ENCODE measurements around the gene POFUT1.

The POFUT1 gene

GRCh38 chr20:32278199-32278643, 70.5 kb downstream of the POFUT1 start:
- DNase-seq (ENCODE audit: low read depth) = no peak
- peak overlapping the region; percentile 91 for H3K4me3 ChIP-seq (ENCODE audit: low read length)
- TF ChIP-seq CTCF (conservative IDR thresholded peaks at IDR 0.05; ENCODE audit: low read depth, low read length) = no peak

GRCh38 chr20:32281711-32282110, 74.0 kb downstream of the POFUT1 start:
- no peak for DNase-seq (ENCODE audit: low read depth)
- no peak for TF ChIP-seq CTCF (conservative IDR thresholded peaks at IDR 0.05; ENCODE audit: low read depth, low read length)
- H3K4me3 ChIP-seq (ENCODE audit: low read length) = no peak overlapping the region

- H3K4me3 ChIP-seq (ENCODE audit: low read length) = no peak overlapping the region
- no peak for DNase-seq (ENCODE audit: low read depth)
- TF ChIP-seq CTCF (conservative IDR thresholded peaks at IDR 0.05; ENCODE audit: low read depth, low read length) = no peak
Observed at GRCh38 chr20:32282461-32282860, 74.8 kb downstream of the POFUT1 start.

GRCh38 chr20:32285082-32285620, 77.5 kb downstream of the POFUT1 start:
- DNase-seq (ENCODE audit: low read depth) = no peak
- no peak overlapping the region for H3K4me3 ChIP-seq (ENCODE audit: low read length)
- no peak for TF ChIP-seq CTCF (conservative IDR thresholded peaks at IDR 0.05; ENCODE audit: low read depth, low read length)

- no peak for TF ChIP-seq CTCF (conservative IDR thresholded peaks at IDR 0.05; ENCODE audit: low read depth, low read length)
- no peak for DNase-seq (ENCODE audit: low read depth)
- no peak overlapping the region for H3K4me3 ChIP-seq (ENCODE audit: low read length)
Observed at GRCh38 chr20:32285621-32286371, 78.1 kb downstream of the POFUT1 start.

- TF ChIP-seq CTCF (conservative IDR thresholded peaks at IDR 0.05; ENCODE audit: low read depth, low read length) = no peak
- H3K4me3 ChIP-seq (ENCODE audit: low read length) = no peak overlapping the region
- DNase-seq (ENCODE audit: low read depth) = no peak
Observed at GRCh38 chr20:32287231-32287638, 79.6 kb downstream of the POFUT1 start.
